ENCODE results near the gene NCAPD2. TPM values are rescaled to one million over a fixed set of nuclear protein-coding genes. Genes with fewer than 3 reads are reported as not detected.

Gene NCAPD2
- total and polyA plus RNA-seq, 2 of the 4 experiments (the other 2 are of a cell fraction): 35.6 to 57.9 TPM

GRCh38 chr12:6459004-6459337 lies 34.9 kb upstream of the NCAPD2 start:
- CTCF ChIA-PET: no interaction called here
- dilution Hi-C loops (cut with HindIII; ENCODE audit: low sequenced_read_pairs, unreplicated experiment): no loop called here
- no TSS peak for BruUV-seq (replicated peaks)

More at GRCh38 chr12:6459004-6459337, 34.9 kb upstream of the NCAPD2 start:
- intact Hi-C loops (cut with micrococcal nuclease) (no loop called here), in situ Hi-C loops (cut with MboI; ENCODE audit: low sequenced_read_pairs) (loop anchor here (25.0 kb wide), 1 partner anchor 272 kb away; no protein-coding TSS in a partner anchor)
- Histone ChIP-seq H2AK5ac (ENCODE audit: low read depth, low read length) (no peak overlapping the region), H3K4ac (ENCODE audit: low read depth, low read length) (no peak overlapping the region), H2BK120ac (ENCODE audit: low read depth, low read length) (no peak overlapping the region), H4K91ac (ENCODE audit: insufficient read depth, low read depth, low read length) (no peak overlapping the region), H3K56ac (ENCODE audit: extremely low read depth, insufficient read depth, low read length) (no peak overlapping the region), H3K9me3 (ENCODE audit: control insufficient read depth, insufficient read depth, low read length) (no peaks in the 10 kb centered on the region), H3K4me1 (ENCODE audit: control insufficient read depth, insufficient read depth, low read length) (no peaks in the 10 kb centered on the region), H4K5ac (ENCODE audit: low read depth, low read length) (no peak overlapping the region), H3K18ac (ENCODE audit: low read depth, low read length) (no peak overlapping the region), H3K4me3 (ENCODE audit: insufficient read depth, low read depth, low read length) (no peak overlapping the region), H3K23ac (ENCODE audit: low read depth, low read length) (no peak overlapping the region), H2BK20ac (ENCODE audit: low read depth, low read length) (no peak overlapping the region), H3K9me1 (ENCODE audit: insufficient read depth, low read length) (peaks cover 4% of the 10 kb centered on the region; the same call in 1 of the 2 replicates), H3K27me3 (ENCODE audit: control insufficient read depth, insufficient read depth, low read length) (no peaks in the 10 kb centered on the region), H3K79me1 (ENCODE audit: low read depth in 1 of 2, low read length in 2 of 2) (no peaks in the 10 kb centered on the region), H2BK5ac (ENCODE audit: low read depth, low read length, poor library complexity, severe bottlenecking) (no peak overlapping the region), H4K20me1 (ENCODE audit: insufficient read depth, low read length) (no peaks in the 10 kb centered on the region), H3K36me3 (ENCODE audit: control insufficient read depth, insufficient read depth, low read length) (peaks cover 49% of the 10 kb centered on the region), H3K14ac (replicated peaks; ENCODE audit: low read depth, low read length) (no peak overlapping the region), H3K27ac (ENCODE audit: insufficient read depth, low read length) (no peak overlapping the region), H2AK9ac (replicated peaks; ENCODE audit: low read depth, low read length, poor library complexity) (no peak overlapping the region), H4K8ac (ENCODE audit: low read depth in 2 of 2, low read length in 2 of 2) (no peak overlapping the region), H3K4me2 (ENCODE audit: low read depth, low read length) (no peak overlapping the region), H2AFZ (replicated peaks; ENCODE audit: low read length, poor library complexity) (no peak overlapping the region), H2BK15ac (ENCODE audit: low read depth, low read length) (no peak overlapping the region), H3K9ac (ENCODE audit: low read depth, low read length) (no peak overlapping the region)
- no peak for ATAC-seq (ENCODE audit: low read depth)
- TF ChIP-seq MAZ (IDR thresholded peaks at IDR 0.05; ENCODE audit: borderline replicate concordance, low read depth, low read length): no peak
- TF ChIP-seq CTCF (conservative IDR thresholded peaks at IDR 0.05; ENCODE audit: low read depth, low read length): no peak
- no peak for TF ChIP-seq NFE2L2 (IDR thresholded peaks at IDR 0.05; ENCODE audit: low read depth, low read length)
- TF ChIP-seq, protein P1, sequence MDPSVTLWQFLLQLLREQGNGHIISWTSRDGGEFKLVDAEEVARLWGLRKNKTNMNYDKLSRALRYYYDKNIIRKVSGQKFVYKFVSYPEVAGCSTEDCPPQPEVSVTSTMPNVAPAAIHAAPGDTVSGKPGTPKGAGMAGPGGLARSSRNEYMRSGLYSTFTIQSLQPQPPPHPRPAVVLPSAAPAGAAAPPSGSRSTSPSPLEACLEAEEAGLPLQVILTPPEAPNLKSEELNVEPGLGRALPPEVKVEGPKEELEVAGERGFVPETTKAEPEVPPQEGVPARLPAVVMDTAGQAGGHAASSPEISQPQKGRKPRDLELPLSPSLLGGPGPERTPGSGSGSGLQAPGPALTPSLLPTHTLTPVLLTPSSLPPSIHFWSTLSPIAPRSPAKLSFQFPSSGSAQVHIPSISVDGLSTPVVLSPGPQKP (IDR thresholded peaks at IDR 0.05; ENCODE audit: borderline replicate concordance, low read depth, low read length): no peak
- no peak for TF ChIP-seq POLR2A (IDR thresholded peaks at IDR 0.05; ENCODE audit: low read depth, low read length)
- TF ChIP-seq, protein P2, sequence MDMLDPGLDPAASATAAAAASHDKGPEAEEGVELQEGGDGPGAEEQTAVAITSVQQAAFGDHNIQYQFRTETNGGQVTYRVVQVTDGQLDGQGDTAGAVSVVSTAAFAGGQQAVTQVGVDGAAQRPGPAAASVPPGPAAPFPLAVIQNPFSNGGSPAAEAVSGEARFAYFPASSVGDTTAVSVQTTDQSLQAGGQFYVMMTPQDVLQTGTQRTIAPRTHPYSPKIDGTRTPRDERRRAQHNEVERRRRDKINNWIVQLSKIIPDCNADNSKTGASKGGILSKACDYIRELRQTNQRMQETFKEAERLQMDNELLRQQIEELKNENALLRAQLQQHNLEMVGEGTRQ (IDR thresholded peaks at IDR 0.05; ENCODE audit: low read depth, low read length): no peak
- no peak for TF ChIP-seq CEBPB (IDR thresholded peaks at IDR 0.05; ENCODE audit: low read depth, low read length)
- no peak for TF ChIP-seq CHD1 (IDR thresholded peaks at IDR 0.05; ENCODE audit: low read depth, low read length)
- TF ChIP-seq RFX5 (IDR thresholded peaks at IDR 0.05; ENCODE audit: low read depth, low read length): no peak
- TF ChIP-seq MXI1 (IDR thresholded peaks at IDR 0.05; ENCODE audit: borderline replicate concordance, low read depth, low read length): no peak
- no peak for TF ChIP-seq RCOR1 (IDR thresholded peaks at IDR 0.05; ENCODE audit: insufficient replicate concordance, low read length)
- no peak for TF ChIP-seq BHLHE40 (IDR thresholded peaks at IDR 0.05; ENCODE audit: low read depth, low read length)
- TF ChIP-seq MAFK (IDR thresholded peaks at IDR 0.05; ENCODE audit: low read depth, low read length): no peak
- no peak for TF ChIP-seq FOS (IDR thresholded peaks at IDR 0.05; ENCODE audit: low read depth, low read length)
- no peak for TF ChIP-seq SMC3 (IDR thresholded peaks at IDR 0.05; ENCODE audit: low read depth, low read length)
- no peak for TF ChIP-seq RAD21 (IDR thresholded peaks at IDR 0.05; ENCODE audit: low read length)
- WGBS, 2 experiments (ENCODE audit: extremely low coverage in 2 of 2, insufficient read length in 1 of 2): 86% methylated on average over 1 of the region's 2 CpGs; no CpG with 5 or more reads in 1 of the 2 experiments
- no peak for DNase-seq
- POLR2A ChIA-PET (ENCODE audit: unreplicated experiment): interaction anchor here (0.6 to 1.0 kb wide), 2 partner anchors 23 to 75 kb away, joined by 3 to 6 read pairs; partner anchors contain the start of gene GAPDH
